ENCODE data around the gene KCTD16. TPM values are rescaled to one million over a fixed set of nuclear protein-coding genes. Genes with fewer than 3 reads are reported as not detected.

Gene KCTD16
- total and polyA plus RNA-seq, 2 experiments from 2014 or later = 0.02 to 0.76 TPM

DNA sequence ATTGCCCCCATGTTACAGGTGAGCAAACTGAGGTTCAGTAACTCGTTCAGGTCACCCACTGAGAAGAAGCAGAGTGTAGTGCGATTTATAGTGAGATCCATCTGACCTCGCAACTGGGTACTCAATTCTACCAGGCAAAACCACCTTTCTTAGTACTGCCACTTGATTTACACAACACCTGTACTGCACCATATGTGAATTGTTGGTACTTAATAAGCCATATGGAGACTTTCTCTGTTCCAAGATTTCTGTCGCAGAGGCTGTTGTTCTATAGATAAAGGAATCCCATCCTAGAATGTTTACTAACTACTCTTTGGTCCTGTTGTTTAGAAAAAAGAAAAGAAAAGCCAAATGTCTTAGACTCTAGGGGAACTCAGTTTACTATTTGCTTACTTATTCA, 287.5 kb downstream of the KCTD16 start:
- no peak overlapping the region for H2AFZ ChIP-seq
- no peaks in the 10 kb centered on the region for H3K9me2 ChIP-seq (ENCODE audit: insufficient read depth)
- H3K4me1 ChIP-seq (ENCODE audit: insufficient read depth) = no peaks in the 10 kb centered on the region
- H3K4me3 Mint-ChIP-seq = no peak overlapping the region
- no peaks in the 10 kb centered on the region for H3K27me3 Mint-ChIP-seq (ENCODE audit: insufficient read depth, low read depth, poor library complexity)
- TF ChIP-seq EZH2 (IDR thresholded peaks at IDR 0.05; ENCODE audit: low read depth, unreplicated experiment) (no peak), ZNF114 (CRISPR knock-in tag; IDR thresholded peaks at IDR 0.05) (no peak), NANOG (IDR thresholded peaks at IDR 0.05; ENCODE audit: borderline replicate concordance) (no peak), JUNB (IDR thresholded peaks at IDR 0.05; ENCODE audit: unreplicated experiment) (no peak), STAT1 (IDR thresholded peaks at IDR 0.05; ENCODE audit: unreplicated experiment) (no peak), ZNF331 (CRISPR knock-in tag; IDR thresholded peaks at IDR 0.05; ENCODE audit: low read depth) (no peak), CREB1 (CRISPR knock-in tag; IDR thresholded peaks at IDR 0.05; ENCODE audit: low read depth) (no peak), EZH2phosphoT487 (IDR thresholded peaks at IDR 0.05; ENCODE audit: unreplicated experiment) (no peak), POLR2AphosphoS5 (IDR thresholded peaks at IDR 0.05; ENCODE audit: low read depth) (no peak)
- TF ChIP-seq, protein P1, sequence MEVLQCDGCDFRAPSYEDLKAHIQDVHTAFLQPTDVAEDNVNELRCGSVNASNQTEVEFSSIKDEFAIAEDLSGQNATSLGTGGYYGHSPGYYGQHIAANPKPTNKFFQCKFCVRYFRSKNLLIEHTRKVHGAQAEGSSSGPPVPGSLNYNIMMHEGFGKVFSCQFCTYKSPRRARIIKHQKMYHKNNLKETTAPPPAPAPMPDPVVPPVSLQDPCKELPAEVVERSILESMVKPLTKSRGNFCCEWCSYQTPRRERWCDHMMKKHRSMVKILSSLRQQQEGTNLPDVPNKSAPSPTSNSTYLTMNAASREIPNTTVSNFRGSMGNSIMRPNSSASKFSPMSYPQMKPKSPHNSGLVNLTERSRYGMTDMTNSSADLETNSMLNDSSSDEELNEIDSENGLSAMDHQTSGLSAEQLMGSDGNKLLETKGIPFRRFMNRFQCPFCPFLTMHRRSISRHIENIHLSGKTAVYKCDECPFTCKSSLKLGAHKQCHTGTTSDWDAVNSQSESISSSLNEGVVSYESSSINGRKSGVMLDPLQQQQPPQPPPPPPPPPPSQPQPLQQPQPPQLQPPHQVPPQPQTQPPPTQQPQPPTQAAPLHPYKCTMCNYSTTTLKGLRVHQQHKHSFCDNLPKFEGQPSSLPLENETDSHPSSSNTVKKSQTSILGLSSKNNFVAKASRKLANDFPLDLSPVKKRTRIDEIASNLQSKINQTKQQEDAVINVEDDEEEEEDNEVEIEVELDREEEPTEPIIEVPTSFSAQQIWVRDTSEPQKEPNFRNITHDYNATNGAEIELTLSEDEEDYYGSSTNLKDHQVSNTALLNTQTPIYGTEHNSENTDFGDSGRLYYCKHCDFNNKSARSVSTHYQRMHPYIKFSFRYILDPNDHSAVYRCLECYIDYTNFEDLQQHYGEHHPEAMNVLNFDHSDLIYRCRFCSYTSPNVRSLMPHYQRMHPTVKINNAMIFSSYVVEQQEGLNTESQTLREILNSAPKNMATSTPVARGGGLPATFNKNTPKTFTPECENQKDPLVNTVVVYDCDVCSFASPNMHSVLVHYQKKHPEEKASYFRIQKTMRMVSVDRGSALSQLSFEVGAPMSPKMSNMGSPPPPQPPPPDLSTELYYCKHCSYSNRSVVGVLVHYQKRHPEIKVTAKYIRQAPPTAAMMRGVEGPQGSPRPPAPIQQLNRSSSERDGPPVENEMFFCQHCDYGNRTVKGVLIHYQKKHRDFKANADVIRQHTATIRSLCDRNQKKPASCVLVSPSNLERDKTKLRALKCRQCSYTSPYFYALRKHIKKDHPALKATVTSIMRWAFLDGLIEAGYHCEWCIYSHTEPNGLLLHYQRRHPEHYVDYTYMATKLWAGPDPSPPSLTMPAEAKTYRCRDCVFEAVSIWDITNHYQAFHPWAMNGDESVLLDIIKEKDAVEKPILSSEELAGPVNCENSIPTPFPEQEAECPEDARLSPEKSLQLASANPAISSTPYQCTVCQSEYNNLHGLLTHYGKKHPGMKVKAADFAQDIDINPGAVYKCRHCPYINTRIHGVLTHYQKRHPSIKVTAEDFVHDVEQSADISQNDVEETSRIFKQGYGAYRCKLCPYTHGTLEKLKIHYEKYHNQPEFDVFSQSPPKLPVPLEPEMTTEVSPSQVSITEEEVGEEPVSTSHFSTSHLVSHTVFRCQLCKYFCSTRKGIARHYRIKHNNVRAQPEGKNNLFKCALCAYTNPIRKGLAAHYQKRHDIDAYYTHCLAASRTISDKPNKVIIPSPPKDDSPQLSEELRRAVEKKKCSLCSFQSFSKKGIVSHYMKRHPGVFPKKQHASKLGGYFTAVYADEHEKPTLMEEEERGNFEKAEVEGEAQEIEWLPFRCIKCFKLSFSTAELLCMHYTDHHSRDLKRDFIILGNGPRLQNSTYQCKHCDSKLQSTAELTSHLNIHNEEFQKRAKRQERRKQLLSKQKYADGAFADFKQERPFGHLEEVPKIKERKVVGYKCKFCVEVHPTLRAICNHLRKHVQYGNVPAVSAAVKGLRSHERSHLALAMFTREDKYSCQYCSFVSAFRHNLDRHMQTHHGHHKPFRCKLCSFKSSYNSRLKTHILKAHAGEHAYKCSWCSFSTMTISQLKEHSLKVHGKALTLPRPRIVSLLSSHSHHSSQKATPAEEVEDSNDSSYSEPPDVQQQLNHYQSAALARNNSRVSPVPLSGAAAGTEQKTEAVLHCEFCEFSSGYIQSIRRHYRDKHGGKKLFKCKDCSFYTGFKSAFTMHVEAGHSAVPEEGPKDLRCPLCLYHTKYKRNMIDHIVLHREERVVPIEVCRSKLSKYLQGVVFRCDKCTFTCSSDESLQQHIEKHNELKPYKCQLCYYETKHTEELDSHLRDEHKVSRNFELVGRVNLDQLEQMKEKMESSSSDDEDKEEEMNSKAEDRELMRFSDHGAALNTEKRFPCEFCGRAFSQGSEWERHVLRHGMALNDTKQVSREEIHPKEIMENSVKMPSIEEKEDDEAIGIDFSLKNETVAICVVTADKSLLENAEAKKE (CRISPR knock-in tag; IDR thresholded peaks at IDR 0.05) = no peak
- TF ChIP-seq, protein P2, sequence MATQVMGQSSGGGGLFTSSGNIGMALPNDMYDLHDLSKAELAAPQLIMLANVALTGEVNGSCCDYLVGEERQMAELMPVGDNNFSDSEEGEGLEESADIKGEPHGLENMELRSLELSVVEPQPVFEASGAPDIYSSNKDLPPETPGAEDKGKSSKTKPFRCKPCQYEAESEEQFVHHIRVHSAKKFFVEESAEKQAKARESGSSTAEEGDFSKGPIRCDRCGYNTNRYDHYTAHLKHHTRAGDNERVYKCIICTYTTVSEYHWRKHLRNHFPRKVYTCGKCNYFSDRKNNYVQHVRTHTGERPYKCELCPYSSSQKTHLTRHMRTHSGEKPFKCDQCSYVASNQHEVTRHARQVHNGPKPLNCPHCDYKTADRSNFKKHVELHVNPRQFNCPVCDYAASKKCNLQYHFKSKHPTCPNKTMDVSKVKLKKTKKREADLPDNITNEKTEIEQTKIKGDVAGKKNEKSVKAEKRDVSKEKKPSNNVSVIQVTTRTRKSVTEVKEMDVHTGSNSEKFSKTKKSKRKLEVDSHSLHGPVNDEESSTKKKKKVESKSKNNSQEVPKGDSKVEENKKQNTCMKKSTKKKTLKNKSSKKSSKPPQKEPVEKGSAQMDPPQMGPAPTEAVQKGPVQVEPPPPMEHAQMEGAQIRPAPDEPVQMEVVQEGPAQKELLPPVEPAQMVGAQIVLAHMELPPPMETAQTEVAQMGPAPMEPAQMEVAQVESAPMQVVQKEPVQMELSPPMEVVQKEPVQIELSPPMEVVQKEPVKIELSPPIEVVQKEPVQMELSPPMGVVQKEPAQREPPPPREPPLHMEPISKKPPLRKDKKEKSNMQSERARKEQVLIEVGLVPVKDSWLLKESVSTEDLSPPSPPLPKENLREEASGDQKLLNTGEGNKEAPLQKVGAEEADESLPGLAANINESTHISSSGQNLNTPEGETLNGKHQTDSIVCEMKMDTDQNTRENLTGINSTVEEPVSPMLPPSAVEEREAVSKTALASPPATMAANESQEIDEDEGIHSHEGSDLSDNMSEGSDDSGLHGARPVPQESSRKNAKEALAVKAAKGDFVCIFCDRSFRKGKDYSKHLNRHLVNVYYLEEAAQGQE (IDR thresholded peaks at IDR 0.05; ENCODE audit: unreplicated experiment) = no peak
- TF ChIP-seq, protein P3, sequence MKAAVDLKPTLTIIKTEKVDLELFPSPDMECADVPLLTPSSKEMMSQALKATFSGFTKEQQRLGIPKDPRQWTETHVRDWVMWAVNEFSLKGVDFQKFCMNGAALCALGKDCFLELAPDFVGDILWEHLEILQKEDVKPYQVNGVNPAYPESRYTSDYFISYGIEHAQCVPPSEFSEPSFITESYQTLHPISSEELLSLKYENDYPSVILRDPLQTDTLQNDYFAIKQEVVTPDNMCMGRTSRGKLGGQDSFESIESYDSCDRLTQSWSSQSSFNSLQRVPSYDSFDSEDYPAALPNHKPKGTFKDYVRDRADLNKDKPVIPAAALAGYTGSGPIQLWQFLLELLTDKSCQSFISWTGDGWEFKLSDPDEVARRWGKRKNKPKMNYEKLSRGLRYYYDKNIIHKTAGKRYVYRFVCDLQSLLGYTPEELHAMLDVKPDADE (IDR thresholded peaks at IDR 0.05) = no peak
- TF ChIP-seq, protein P4, sequence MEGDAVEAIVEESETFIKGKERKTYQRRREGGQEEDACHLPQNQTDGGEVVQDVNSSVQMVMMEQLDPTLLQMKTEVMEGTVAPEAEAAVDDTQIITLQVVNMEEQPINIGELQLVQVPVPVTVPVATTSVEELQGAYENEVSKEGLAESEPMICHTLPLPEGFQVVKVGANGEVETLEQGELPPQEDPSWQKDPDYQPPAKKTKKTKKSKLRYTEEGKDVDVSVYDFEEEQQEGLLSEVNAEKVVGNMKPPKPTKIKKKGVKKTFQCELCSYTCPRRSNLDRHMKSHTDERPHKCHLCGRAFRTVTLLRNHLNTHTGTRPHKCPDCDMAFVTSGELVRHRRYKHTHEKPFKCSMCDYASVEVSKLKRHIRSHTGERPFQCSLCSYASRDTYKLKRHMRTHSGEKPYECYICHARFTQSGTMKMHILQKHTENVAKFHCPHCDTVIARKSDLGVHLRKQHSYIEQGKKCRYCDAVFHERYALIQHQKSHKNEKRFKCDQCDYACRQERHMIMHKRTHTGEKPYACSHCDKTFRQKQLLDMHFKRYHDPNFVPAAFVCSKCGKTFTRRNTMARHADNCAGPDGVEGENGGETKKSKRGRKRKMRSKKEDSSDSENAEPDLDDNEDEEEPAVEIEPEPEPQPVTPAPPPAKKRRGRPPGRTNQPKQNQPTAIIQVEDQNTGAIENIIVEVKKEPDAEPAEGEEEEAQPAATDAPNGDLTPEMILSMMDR (conservative IDR thresholded peaks at IDR 0.05; ENCODE audit: low read depth in 2 of 2) = no peak
- H3K9me3 Mint-ChIP-seq = no peaks in the 10 kb centered on the region
- no peak overlapping the region for H3K4me2 ChIP-seq
- no peaks in the 10 kb centered on the region for H3K4me1 Mint-ChIP-seq
- no peaks in the 10 kb centered on the region for H3K36me3 ChIP-seq (ENCODE audit: insufficient read depth)
- ATAC-seq (no peak), DNase-seq (ENCODE audit: low spot score) (no peak)
- H4K20me1 ChIP-seq (replicated peaks; ENCODE audit: insufficient read depth) = no peaks in the 10 kb centered on the region
- H3K27ac ChIP-seq (ENCODE audit: low read depth) = no peak overlapping the region
- H3F3A ChIP-seq (replicated peaks; ENCODE audit: low read depth) = no peaks in the 10 kb centered on the region
- H3K27me3 ChIP-seq (ENCODE audit: insufficient read depth) = no peaks in the 10 kb centered on the region
- H3K36me3 Mint-ChIP-seq (ENCODE audit: low read depth) = no peaks in the 10 kb centered on the region
- H3K4me3 ChIP-seq = no peak overlapping the region
- no peaks in the 10 kb centered on the region for H3K79me2 ChIP-seq (replicated peaks; ENCODE audit: insufficient read depth)
- H3K27ac Mint-ChIP-seq = no peak overlapping the region
